Keratinocyte (primary cell): ENCODE data around the gene ITFG1. TPM values are rescaled to one million over a fixed set of nuclear protein-coding genes. Genes with fewer than 3 reads are reported as not detected.

ENCODE experiments used
- DNase-seq: peaks from one replicate; pipeline ENCODE4 v3.0.0-alpha.2; 2011; ENCODE audit warnings: low read depth, missing footprints, low spot score
- FAIRE-seq: peaks from 2 replicates; lab custom pipeline; 2011; peaks lifted over from hg19 to GRCh38; lab: Jason Lieb, UNC
- H2AFZ ChIP-seq: 2 replicates; pipeline ENCODE4 v1.6.0; 2012; ENCODE audit warnings: low read length, control low read depth, inconsistent platforms; ENCODE audit not compliant: control insufficient read depth
- H3K27ac ChIP-seq: 2 replicates; pipeline ENCODE4 v1.5.1; 2011; ENCODE audit warnings: low read length; ENCODE audit not compliant: control insufficient read depth, insufficient read depth
- H3K27me3 ChIP-seq: 3 replicates; pipeline ENCODE4 v1.6.0; 2011; ENCODE audit warnings: low read length; ENCODE audit not compliant: control insufficient read depth, insufficient read depth; ENCODE audit errors: extremely low read depth
- H3K36me3 ChIP-seq, 2 experiments: 2 replicates in 1 of 2; 3 replicates in 1 of 2; pipeline ENCODE4 v1.5.1; 2011; ENCODE audit warnings: low read length in 2 of 2, mild to moderate bottlenecking in 1 of 2; ENCODE audit not compliant: control insufficient read depth in 2 of 2, insufficient read depth in 2 of 2; ENCODE audit errors: extremely low read depth in 1 of 2
- H3K4me1 ChIP-seq: 3 replicates; pipeline ENCODE4 v1.5.1; 2011; ENCODE audit warnings: low read length; ENCODE audit not compliant: control insufficient read depth, insufficient read depth; ENCODE audit errors: extremely low read depth
- H3K4me2 ChIP-seq: 3 replicates; pipeline ENCODE4 v1.6.0; 2011; ENCODE audit warnings: low read depth, low read length; ENCODE audit not compliant: control insufficient read depth, insufficient read depth; ENCODE audit errors: extremely low read depth
- H3K4me3 ChIP-seq, 3 experiments: fragments of 200-600 bp in 1 of 3; sonication (generic) in 1 of 3; 2 replicates in 2 of 3; 3 replicates in 1 of 3; pipeline ENCODE4 v1.5.1; 2011 to 2016; ENCODE audit warnings: low read length in 3 of 3, mild to moderate bottlenecking in 3 of 3, control low read depth in 2 of 3, inconsistent platforms in 1 of 3, low read depth in 1 of 3, mixed read lengths in 1 of 3, mixed run types in 1 of 3, moderate library complexity in 1 of 3; ENCODE audit not compliant: control insufficient read depth in 2 of 3, insufficient read depth in 2 of 3; ENCODE audit errors: extremely low read depth in 1 of 3
- H3K79me2 ChIP-seq: 2 replicates; pipeline ENCODE4 v1.6.0; 2012; ENCODE audit warnings: low read length; ENCODE audit not compliant: control insufficient read depth, insufficient read depth
- H3K9ac ChIP-seq: 3 replicates; pipeline ENCODE4 v1.6.0; 2011; ENCODE audit warnings: low read length; ENCODE audit not compliant: control insufficient read depth, insufficient read depth; ENCODE audit errors: extremely low read depth
- H3K9me1 ChIP-seq: 3 replicates; pipeline ENCODE4 v1.6.0; 2011; ENCODE audit warnings: low read length; ENCODE audit not compliant: control insufficient read depth, insufficient read depth; ENCODE audit errors: extremely low read depth
- H3K9me3 ChIP-seq: 2 replicates; pipeline ENCODE4 v1.5.1; 2012; ENCODE audit warnings: low read depth, low read length; ENCODE audit not compliant: control insufficient read depth
- H4K20me1 ChIP-seq: 3 replicates; pipeline ENCODE4 v1.6.0; 2011; ENCODE audit warnings: low read length; ENCODE audit not compliant: control insufficient read depth, insufficient read depth; ENCODE audit errors: extremely low read depth
- EZH2 ChIP-seq: IDR thresholded peaks from one replicate; pipeline ENCODE4 v1.6.1; 2012; ENCODE audit warnings: inconsistent platforms, mild to moderate bottlenecking, low read length, moderate library complexity
- dilution Hi-C: fragments of 300-500 bp; cut with MboI; formaldehyde crosslinking; loops from one replicate; pipeline ENCODE4 v1.7.0; 2020; ENCODE audit warnings: low sequenced_read_pairs; ENCODE audit not compliant: extremely low pct_ligation_motif_present
- polyA plus RNA-seq, 5 experiments: library from polyadenylated mRNA; depleted of rRNA in 3 of 5; stranded (reverse) in 3 of 5; stranded (forward) in 1 of 5; unstranded in 1 of 5; fragments of >200 nt; gene quantifications; 1 replicate in 1 of 5; 2 replicates in 3 of 5; 3 replicates in 1 of 5; pipeline versions ENCODE4 v1.2.1 to v1.2.3, GENCODE V29; 2011 to 2012; ENCODE audit warnings: missing spikeins in 2 of 5, low read depth in 1 of 5, low replicate concordance in 1 of 5
- TF ChIP-seq, protein P1 (sequence below), 3 experiments: IDR thresholded peaks in 1 of 3; conservative IDR thresholded peaks in 1 of 3; optimal IDR thresholded peaks in 1 of 3; 2 replicates in 2 of 3; 3 replicates in 1 of 3; pipeline versions ENCODE3 to v1.5.1; 2011; ENCODE audit warnings: low read length in 3 of 3, mild to moderate bottlenecking in 3 of 3, moderate library complexity in 2 of 3, control low read depth in 1 of 3, inconsistent platforms in 1 of 3; ENCODE audit not compliant: insufficient read depth in 2 of 3; ENCODE audit errors: extremely low read depth in 1 of 3

ITFG1 gene
- polyA plus RNA-seq, 1 donor (not counting 4 experiments of a cell fraction or from before 2014, with no cell fraction given), result 83.8 TPM

DNA sequence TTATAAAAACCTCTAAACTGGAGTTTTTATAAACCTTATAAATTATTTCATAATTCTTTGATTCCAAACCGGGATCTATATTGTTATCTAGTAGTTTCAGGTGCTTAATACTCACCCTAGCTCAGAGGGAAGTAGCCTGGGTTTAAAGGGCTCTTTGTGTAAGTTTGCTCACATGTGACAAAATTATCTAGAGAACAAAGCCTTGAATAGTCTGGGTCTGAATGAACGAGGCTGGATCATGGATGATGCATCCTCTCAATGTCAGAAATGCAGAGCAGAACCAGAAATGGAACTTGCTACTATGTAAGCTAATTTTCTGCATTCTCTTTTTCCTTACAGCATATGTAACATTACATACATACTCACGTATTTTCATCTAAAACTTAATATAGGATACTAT lies 213.2 kb downstream of the ITFG1 start:
- Histone ChIP-seq H3K27me3 (no peaks in the 10 kb centered on the region), H3K27ac (no peak overlapping the region), H3K4me2 (no peak overlapping the region), H3K9ac (no peak overlapping the region), H3K4me3 (no peak overlapping the region), H3K9me1 (no peaks in the 10 kb centered on the region), H2AFZ (no peak overlapping the region), H3K79me2 (no peaks in the 10 kb centered on the region), H3K9me3 (no peaks in the 10 kb centered on the region), H4K20me1 (no peaks in the 10 kb centered on the region), H3K36me3 (peaks cover 0 to 1% of the 10 kb centered on the region in 2 experiments), H3K4me1 (no peaks in the 10 kb centered on the region)
- no peak for DNase-seq
- FAIRE-seq, result no peak
- dilution Hi-C loops, result no loop called here
- TF ChIP-seq EZH2, result no peak
- TF ChIP-seq, protein P1, sequence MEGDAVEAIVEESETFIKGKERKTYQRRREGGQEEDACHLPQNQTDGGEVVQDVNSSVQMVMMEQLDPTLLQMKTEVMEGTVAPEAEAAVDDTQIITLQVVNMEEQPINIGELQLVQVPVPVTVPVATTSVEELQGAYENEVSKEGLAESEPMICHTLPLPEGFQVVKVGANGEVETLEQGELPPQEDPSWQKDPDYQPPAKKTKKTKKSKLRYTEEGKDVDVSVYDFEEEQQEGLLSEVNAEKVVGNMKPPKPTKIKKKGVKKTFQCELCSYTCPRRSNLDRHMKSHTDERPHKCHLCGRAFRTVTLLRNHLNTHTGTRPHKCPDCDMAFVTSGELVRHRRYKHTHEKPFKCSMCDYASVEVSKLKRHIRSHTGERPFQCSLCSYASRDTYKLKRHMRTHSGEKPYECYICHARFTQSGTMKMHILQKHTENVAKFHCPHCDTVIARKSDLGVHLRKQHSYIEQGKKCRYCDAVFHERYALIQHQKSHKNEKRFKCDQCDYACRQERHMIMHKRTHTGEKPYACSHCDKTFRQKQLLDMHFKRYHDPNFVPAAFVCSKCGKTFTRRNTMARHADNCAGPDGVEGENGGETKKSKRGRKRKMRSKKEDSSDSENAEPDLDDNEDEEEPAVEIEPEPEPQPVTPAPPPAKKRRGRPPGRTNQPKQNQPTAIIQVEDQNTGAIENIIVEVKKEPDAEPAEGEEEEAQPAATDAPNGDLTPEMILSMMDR (optimal IDR thresholded peaks at IDR 0.05 in 1 of 3, IDR thresholded peaks at IDR 0.05 in 1 of 3, conservative IDR thresholded peaks at IDR 0.05 in 1 of 3; ENCODE audit: extremely low read depth in 1 of 3, insufficient read depth in 2 of 3, low read length in 3 of 3), result no peak

DNA sequence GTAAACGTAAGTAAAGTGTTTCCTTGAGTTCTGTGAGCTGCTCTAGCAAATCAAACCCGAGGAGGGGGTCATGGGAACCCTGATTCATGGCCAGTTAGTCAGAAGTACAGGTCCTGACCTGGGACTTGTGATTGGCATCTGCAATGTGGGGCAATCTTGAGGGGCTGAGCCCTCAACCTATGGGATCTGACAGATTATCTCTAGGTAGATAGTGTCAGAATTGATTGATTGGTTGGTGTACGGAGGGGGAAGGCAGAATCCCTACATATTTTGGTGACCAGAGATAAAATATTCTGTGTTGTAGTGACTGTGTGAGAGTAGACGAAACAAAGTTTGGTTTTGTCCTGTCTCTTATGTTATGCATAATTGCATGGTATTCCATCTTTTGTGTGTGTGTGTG lies 216.7 kb downstream of the ITFG1 start:
- FAIRE-seq, result no peak
- Histone ChIP-seq H3K27ac (no peak overlapping the region), H3K9me1 (no peaks in the 10 kb centered on the region), H3K36me3 (no peaks in the 10 kb centered on the region), H3K9ac (no peak overlapping the region), H3K4me2 (no peak overlapping the region), H4K20me1 (no peaks in the 10 kb centered on the region), H3K4me3 (no peak overlapping the region), H3K4me1 (no peaks in the 10 kb centered on the region), H3K9me3 (no peaks in the 10 kb centered on the region), H3K27me3 (no peaks in the 10 kb centered on the region), H2AFZ (no peak overlapping the region), H3K79me2 (no peaks in the 10 kb centered on the region)
- no peak for DNase-seq
- dilution Hi-C loops, result no loop called here
- TF ChIP-seq, protein P1 (optimal IDR thresholded peaks at IDR 0.05 in 1 of 3, IDR thresholded peaks at IDR 0.05 in 1 of 3, conservative IDR thresholded peaks at IDR 0.05 in 1 of 3; ENCODE audit: extremely low read depth in 1 of 3, insufficient read depth in 2 of 3, low read length in 3 of 3), result no peak
- TF ChIP-seq EZH2, result no peak
